Liver (tissue), 3 donors: ENCODE data around the gene IRAK1.

Experiments used
- ATF3 ChIP-seq: IDR thresholded peaks from 2 replicates; pipeline ENCODE4 v1.6.1; 2016; ENCODE audit warnings: antibody characterized with exemption
- CTCF ChIP-seq: fragments of 150-350 bp; IDR thresholded peaks from 2 replicates; pipeline ENCODE4 v1.5.1; 2017; ENCODE audit warnings: improper control_type of control experiment, low read depth, low read length; ENCODE audit not compliant: missing input control
- EGR1 ChIP-seq, 2 donors: IDR thresholded peaks; 2 replicates each; pipeline ENCODE4 v1.6.1; 2016 to 2018; ENCODE audit warnings: antibody characterized with exemption in 2 of 2, low read depth in 2 of 2
- FOXA1 ChIP-seq: IDR thresholded peaks from 2 replicates; pipeline ENCODE4 v1.6.1; 2016; ENCODE audit warnings: antibody characterized with exemption
- GABPA ChIP-seq, 2 donors: IDR thresholded peaks in 1 of 2; conservative IDR thresholded peaks in 1 of 2; 2 replicates each; pipeline ENCODE4 v1.6.1; 2016; ENCODE audit warnings: antibody characterized with exemption in 2 of 2, mild to moderate bottlenecking in 1 of 2, moderate library complexity in 1 of 2
- JUND ChIP-seq, 2 donors: IDR thresholded peaks; 2 replicates each; pipeline ENCODE4 v1.6.1; 2016; ENCODE audit warnings: antibody characterized with exemption in 2 of 2
- MAX ChIP-seq: IDR thresholded peaks from 2 replicates; pipeline ENCODE4 v1.6.1; 2016; ENCODE audit warnings: antibody characterized with exemption
- NR2F2 ChIP-seq: IDR thresholded peaks from 2 replicates; pipeline ENCODE4 v1.6.1; 2016; ENCODE audit warnings: antibody characterized with exemption
- REST ChIP-seq: IDR thresholded peaks from 2 replicates; pipeline ENCODE4 v1.6.1; 2016; ENCODE audit warnings: antibody characterized with exemption, mild to moderate bottlenecking
- RXRA ChIP-seq, 2 donors: IDR thresholded peaks; 2 replicates each; pipeline ENCODE4 v1.6.1; 2017 to 2018; ENCODE audit warnings: antibody characterized with exemption in 2 of 2, mild to moderate bottlenecking in 1 of 2
- SP1 ChIP-seq: IDR thresholded peaks from 2 replicates; pipeline ENCODE4 v1.6.1; 2018; ENCODE audit warnings: antibody characterized with exemption, mild to moderate bottlenecking
- donor health status: healthy.
- donor health status: healthy.

- no peak for TF ChIP-seq EGR1 (IDR thresholded peaks at IDR 0.05; ENCODE audit: low read depth in 2 of 2)
- no peak for TF ChIP-seq CTCF
- TF ChIP-seq RXRA (IDR thresholded peaks at IDR 0.05): no peak
- no peak for TF ChIP-seq ATF3
- no peak for TF ChIP-seq NR2F2
- no peak for TF ChIP-seq MAX
- TF ChIP-seq GABPA (IDR thresholded peaks at IDR 0.05 in 1 of 2, conservative IDR thresholded peaks at IDR 0.05 in 1 of 2): no peak
- TF ChIP-seq SP1: no peak
- no peak for TF ChIP-seq JUND (IDR thresholded peaks at IDR 0.05)
- TF ChIP-seq REST: no peak
- TF ChIP-seq FOXA1: no peak
Measured at GRCh38 chrX:154033848-154034247, 14.1 kb upstream of the IRAK1 start.
